Vagina (tissue), 2 donors: Measurements from ENCODE around the gene REM2. TPM values are rescaled to one million over a fixed set of nuclear protein-coding genes. Genes with fewer than 3 reads are reported as not detected.
"Not testable (repeated sequence)": the region's sequence is repeated elsewhere in the genome, so short reads cannot be mapped to it uniquely, and the experiment has no call there.

Experiments
- DNase-seq, 2 donors: peaks; one replicate each; pipeline ENCODE4 v3.0.0-alpha.2; 2017; ENCODE audit errors: extremely low spot score in 2 of 2
- H3K27ac ChIP-seq: fragments of 200-600 bp; sonication (generic); one replicate; pipeline ENCODE4 v1.5.1; 2019
- H3K27me3 ChIP-seq: fragments of 200-600 bp; sonication (generic); one replicate; pipeline ENCODE4 v1.5.1; 2019
- H3K36me3 ChIP-seq, 2 donors: fragments of 200-600 bp; sonication (generic); one replicate each; pipeline ENCODE4 v1.5.1; 2017 to 2019
- H3K4me1 ChIP-seq: fragments of 200-600 bp; sonication (generic); one replicate; pipeline ENCODE4 v1.5.1; 2019
- H3K4me3 ChIP-seq, 2 donors: fragments of 200-600 bp; sonication (generic); 1 replicate in 1 of 2; 2 replicates in 1 of 2; pipeline ENCODE4 v1.5.1; 2016 to 2019
- H3K9me3 ChIP-seq: fragments of 200-600 bp; sonication (generic); one replicate; pipeline ENCODE4 v1.5.1; 2019
- CTCF ChIP-seq, 3 experiments: fragments of 450-650 bp in 2 of 3; fragments of 200-600 bp in 1 of 3; sonication (generic) in 1 of 3; IDR thresholded peaks; one replicate each; pipeline ENCODE4 v1.5.1; 2017 to 2019; ENCODE audit warnings: antibody characterized with exemption in 3 of 3, mild to moderate bottlenecking in 2 of 3, moderate library complexity in 2 of 3
- POLR2A ChIP-seq, 2 donors: fragments of 450-650 bp; IDR thresholded peaks; one replicate each; pipeline ENCODE4 v1.6.1; 2017; ENCODE audit warnings: antibody characterized with exemption in 2 of 2, mild to moderate bottlenecking in 2 of 2, moderate library complexity in 2 of 2
- POLR2AphosphoS5 ChIP-seq, 2 donors: sonication (generic); formaldehyde crosslinking; IDR thresholded peaks; one replicate each; pipeline ENCODE4 v1.9.0; 2017; ENCODE audit warnings: antibody characterized with exemption in 2 of 2, mild to moderate bottlenecking in 2 of 2, low read depth in 1 of 2; ENCODE audit not compliant: insufficient read depth in 1 of 2
- intact Hi-C: fragments of 100-400 bp; cut with DNase I; formaldehyde crosslinking; loops from one replicate; pipeline ENCODE4 v1.15.1; 2023
- total RNA-seq: library from RNA; depleted of rRNA; stranded (reverse); fragments of >200 nt; gene quantifications from one replicate; pipeline ENCODE4 v1.2.3, GENCODE V29; 2016

Gene REM2
- total RNA-seq, 1 donor from 2014 or later, result 3.9 TPM

- H3K4me3 ChIP-seq, result no peak overlapping the region
- intact Hi-C loops, result no loop called here
- TF ChIP-seq POLR2AphosphoS5 (IDR thresholded peaks at IDR 0.05; ENCODE audit: insufficient read depth in 1 of 2, low read depth in 1 of 2), result no peak
- no peak for TF ChIP-seq CTCF (IDR thresholded peaks at IDR 0.05)
- TF ChIP-seq POLR2A (IDR thresholded peaks at IDR 0.05), result no peak
- H3K27ac ChIP-seq, result no peak overlapping the region
- no peaks in the 10 kb centered on the region for H3K27me3 ChIP-seq
- H3K9me3 ChIP-seq, result no peaks in the 10 kb centered on the region
- peaks cover 5% of the 10 kb centered on the region for H3K4me1 ChIP-seq
- peaks cover 10 to 91% of the 10 kb centered on the region in 2 donors for H3K36me3 ChIP-seq
- no peak for DNase-seq
These were observed 22.6 kb downstream of the REM2 start for GRCh38 chr14:22905627-22906026.

GRCh38 chr14:22906073-22906472 lies 23.1 kb downstream of the REM2 start:
- Histone ChIP-seq H3K36me3 (peaks cover 10 to 87% of the 10 kb centered on the region in 2 donors), H3K4me3 (no peak overlapping the region), H3K27ac (no peak overlapping the region), H3K27me3 (no peaks in the 10 kb centered on the region), H3K9me3 (no peaks in the 10 kb centered on the region), H3K4me1 (peaks cover 5% of the 10 kb centered on the region)
- DNase-seq, result no peak
- intact Hi-C loops, result no loop called here
- TF ChIP-seq CTCF (IDR thresholded peaks at IDR 0.05) (no peak), POLR2AphosphoS5 (IDR thresholded peaks at IDR 0.05; ENCODE audit: insufficient read depth in 1 of 2, low read depth in 1 of 2) (no peak), POLR2A (IDR thresholded peaks at IDR 0.05) (no peak)

GRCh38 chr14:22907429-22907828 lies 24.4 kb downstream of the REM2 start:
- no peak for DNase-seq
- intact Hi-C loops, result no loop called here
- H3K4me1 ChIP-seq, result peaks cover 5% of the 10 kb centered on the region

GRCh38 chr14:22908601-22909000 lies 25.6 kb downstream of the REM2 start:
- Histone ChIP-seq H3K9me3 (no peaks in the 10 kb centered on the region), H3K36me3 (peaks cover 10 to 73% of the 10 kb centered on the region in 2 donors), H3K27me3 (no peaks in the 10 kb centered on the region), H3K27ac (no peak overlapping the region), H3K4me3 (no peak overlapping the region), H3K4me1 (peaks cover 3% of the 10 kb centered on the region)
- intact Hi-C loops, result no loop called here
- TF ChIP-seq CTCF (IDR thresholded peaks at IDR 0.05) (no peak), POLR2A (IDR thresholded peaks at IDR 0.05) (no peak), POLR2AphosphoS5 (IDR thresholded peaks at IDR 0.05; ENCODE audit: insufficient read depth in 1 of 2, low read depth in 1 of 2) (no peak)
- no peak for DNase-seq

More at GRCh38 chr14:22907429-22907828, 24.4 kb downstream of the REM2 start:
- no peak overlapping the region for H3K4me3 ChIP-seq
- no peaks in the 10 kb centered on the region for H3K9me3 ChIP-seq
- no peaks in the 10 kb centered on the region for H3K27me3 ChIP-seq
- peaks cover 10 to 79% of the 10 kb centered on the region in 2 donors for H3K36me3 ChIP-seq
- no peak overlapping the region for H3K27ac ChIP-seq
- TF ChIP-seq POLR2AphosphoS5 (IDR thresholded peaks at IDR 0.05; ENCODE audit: insufficient read depth in 1 of 2, low read depth in 1 of 2) (no peak), CTCF (IDR thresholded peaks at IDR 0.05) (no peak), POLR2A (IDR thresholded peaks at IDR 0.05) (no peak)

GRCh38 chr14:22910916-22911315 lies 27.9 kb downstream of the REM2 start:
- Histone ChIP-seq H3K9me3 (no peaks in the 10 kb centered on the region), H3K27ac (no peak overlapping the region), H3K4me1 (peaks cover 11% of the 10 kb centered on the region), H3K36me3 (peaks cover 4 to 50% of the 10 kb centered on the region in 2 donors), H3K27me3 (no peaks in the 10 kb centered on the region), H3K4me3 (no peak overlapping the region)
- intact Hi-C loops, result no loop called here
- DNase-seq, result no peak
- TF ChIP-seq POLR2A (IDR thresholded peaks at IDR 0.05) (no peak), CTCF (IDR thresholded peaks at IDR 0.05) (no peak), POLR2AphosphoS5 (IDR thresholded peaks at IDR 0.05; ENCODE audit: insufficient read depth in 1 of 2, low read depth in 1 of 2) (no peak)

- H3K27me3 ChIP-seq, H3K9me3 ChIP-seq, H3K27ac ChIP-seq, DNase-seq, intact Hi-C loops, H3K4me3 ChIP-seq: not testable (repeated sequence)
- peaks cover 0 to 11% of the 10 kb centered on the region in 2 donors for H3K36me3 ChIP-seq
- peaks cover 38% of the 10 kb centered on the region for H3K4me1 ChIP-seq
These were observed 31.8 kb downstream of the REM2 start for GRCh38 chr14:22914836-22915235.
